ENCODE data around the gene THAP4. TPM values are rescaled to one million over a fixed set of nuclear protein-coding genes. Genes with fewer than 3 reads are reported as not detected.

THAP4 gene
- total RNA-seq, 1 experiment from 2014 or later, result 94.8 TPM

DNA sequence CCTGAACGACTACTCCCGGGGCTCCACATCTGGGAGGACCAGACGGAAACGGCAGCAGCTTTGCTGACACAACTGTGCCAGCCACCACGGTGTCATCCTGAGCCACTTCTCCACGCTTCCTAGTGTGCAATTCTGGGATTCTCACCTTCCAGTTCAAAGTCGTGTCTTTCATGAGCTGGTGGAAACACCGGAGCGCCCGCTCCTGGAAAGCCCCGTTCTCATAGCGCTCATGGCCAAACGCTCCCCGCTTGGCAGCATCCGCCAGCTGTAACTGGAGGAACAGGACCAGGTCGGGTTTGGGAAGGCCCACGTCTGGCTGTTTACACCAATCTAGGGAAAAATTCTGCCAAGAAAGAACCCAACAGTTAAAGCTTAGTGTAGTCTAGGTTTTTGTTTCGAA lies 41.3 kb upstream of the THAP4 start:
- H3K9me3 ChIP-seq (ENCODE audit: insufficient read depth, low read depth), result no peaks in the 10 kb centered on the region
- ChIA-PET CTCF (no interaction called here), POLR2A (ENCODE audit: unreplicated experiment) (interaction anchor here (0.7 kb wide), 1 partner anchor 449 kb away, joined by 6 read pairs; no protein-coding TSS in a partner anchor)
- TF ChIP-seq, protein P1, sequence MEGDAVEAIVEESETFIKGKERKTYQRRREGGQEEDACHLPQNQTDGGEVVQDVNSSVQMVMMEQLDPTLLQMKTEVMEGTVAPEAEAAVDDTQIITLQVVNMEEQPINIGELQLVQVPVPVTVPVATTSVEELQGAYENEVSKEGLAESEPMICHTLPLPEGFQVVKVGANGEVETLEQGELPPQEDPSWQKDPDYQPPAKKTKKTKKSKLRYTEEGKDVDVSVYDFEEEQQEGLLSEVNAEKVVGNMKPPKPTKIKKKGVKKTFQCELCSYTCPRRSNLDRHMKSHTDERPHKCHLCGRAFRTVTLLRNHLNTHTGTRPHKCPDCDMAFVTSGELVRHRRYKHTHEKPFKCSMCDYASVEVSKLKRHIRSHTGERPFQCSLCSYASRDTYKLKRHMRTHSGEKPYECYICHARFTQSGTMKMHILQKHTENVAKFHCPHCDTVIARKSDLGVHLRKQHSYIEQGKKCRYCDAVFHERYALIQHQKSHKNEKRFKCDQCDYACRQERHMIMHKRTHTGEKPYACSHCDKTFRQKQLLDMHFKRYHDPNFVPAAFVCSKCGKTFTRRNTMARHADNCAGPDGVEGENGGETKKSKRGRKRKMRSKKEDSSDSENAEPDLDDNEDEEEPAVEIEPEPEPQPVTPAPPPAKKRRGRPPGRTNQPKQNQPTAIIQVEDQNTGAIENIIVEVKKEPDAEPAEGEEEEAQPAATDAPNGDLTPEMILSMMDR (conservative IDR thresholded peaks at IDR 0.05), result no peak
- TF ChIP-seq EZH2 (IDR thresholded peaks at IDR 0.05; ENCODE audit: low read depth), result no peak
- intact Hi-C loops (cut with micrococcal nuclease; ENCODE audit: unreplicated experiment), result no loop called here
- H3K4me3 ChIP-seq, result no peak overlapping the region
- no peaks in the 10 kb centered on the region for H3K9me2 ChIP-seq (ENCODE audit: insufficient read depth)
- no peak overlapping the region for H3K4me2 ChIP-seq
- H3K4me1 ChIP-seq (replicated peaks; ENCODE audit: insufficient read depth), result 0 out of 2 replicates have a peak, but pooled peaks cover 7% of the 10 kb centered on the region
- H3K36me3 ChIP-seq (ENCODE audit: low read depth), result peaks cover 23% of the 10 kb centered on the region
- H4K20me1 ChIP-seq (ENCODE audit: insufficient read depth), result peaks cover 25% of the 10 kb centered on the region; the same call in 1 of the 2 replicates
- no peak overlapping the region for H2AFZ ChIP-seq
- peaks cover 17% of the 10 kb centered on the region; the same call in 1 of the 2 replicates for H3K79me2 ChIP-seq (ENCODE audit: low read depth)
- BruUV-seq (replicated peaks), result no TSS peak
- H3F3A ChIP-seq (ENCODE audit: insufficient read depth, low read depth), result peaks cover 31% of the 10 kb centered on the region
- H3K27me3 ChIP-seq (ENCODE audit: insufficient read depth, low read depth), result no peaks in the 10 kb centered on the region
- H3K27ac ChIP-seq, result no peak overlapping the region
- no peak for DNase-seq

- Histone ChIP-seq H3K4me2 (no peak overlapping the region), H3K4me3 (no peak overlapping the region), H4K20me1 (ENCODE audit: insufficient read depth) (peaks cover 25% of the 10 kb centered on the region; the same call in 1 of the 2 replicates), H3K9me2 (ENCODE audit: insufficient read depth) (no peaks in the 10 kb centered on the region), H3K27me3 (ENCODE audit: insufficient read depth, low read depth) (no peaks in the 10 kb centered on the region), H3F3A (ENCODE audit: insufficient read depth, low read depth) (peaks cover 35% of the 10 kb centered on the region), H3K4me1 (replicated peaks; ENCODE audit: insufficient read depth) (0 out of 2 replicates have a peak, but pooled peaks cover 7% of the 10 kb centered on the region), H3K79me2 (ENCODE audit: low read depth) (peaks cover 12% of the 10 kb centered on the region; the same call in 1 of the 2 replicates), H3K36me3 (ENCODE audit: low read depth) (peaks cover 23% of the 10 kb centered on the region), H3K9me3 (ENCODE audit: insufficient read depth, low read depth) (no peaks in the 10 kb centered on the region), H2AFZ (no peak overlapping the region), H3K27ac (no peak overlapping the region)
- TF ChIP-seq EZH2 (IDR thresholded peaks at IDR 0.05; ENCODE audit: low read depth), result no peak
- TF ChIP-seq, protein P1 (conservative IDR thresholded peaks at IDR 0.05), result no peak
- CTCF ChIA-PET, result no interaction called here
- intact Hi-C loops (cut with micrococcal nuclease; ENCODE audit: unreplicated experiment), result no loop called here
- no TSS peak for BruUV-seq (replicated peaks)
- POLR2A ChIA-PET (ENCODE audit: unreplicated experiment), result no interaction called here
- no peak for DNase-seq
Measured at GRCh38 chr2:241677392-241677791, 40.4 kb upstream of the THAP4 start.

DNA sequence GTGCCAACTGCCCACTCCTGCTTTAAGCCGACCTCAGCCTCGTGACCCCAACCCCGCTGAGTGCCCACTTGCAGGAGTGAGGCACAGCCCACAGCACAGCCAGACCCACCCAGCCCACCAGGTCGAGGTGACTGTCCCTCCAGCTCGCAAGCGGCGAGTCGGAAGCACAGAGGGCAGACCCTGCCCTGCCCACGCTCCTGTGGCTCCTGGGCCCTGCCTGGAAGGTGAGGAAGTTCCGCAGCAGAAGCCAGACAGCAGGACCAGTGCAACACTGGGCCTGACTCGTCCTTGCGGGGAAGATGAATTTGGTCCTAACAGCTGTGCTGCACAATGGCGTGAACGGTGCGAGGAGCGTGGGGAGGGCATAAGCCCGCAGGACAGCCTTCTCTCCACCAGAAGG lies 39.7 kb upstream of the THAP4 start:
- no TSS peak for BruUV-seq (replicated peaks)
- POLR2A ChIA-PET (ENCODE audit: unreplicated experiment), result no interaction called here
- DNase-seq, result no peak
- Histone ChIP-seq H2AFZ (no peak overlapping the region), H3K36me3 (ENCODE audit: low read depth) (peaks cover 16% of the 10 kb centered on the region), H3K9me2 (ENCODE audit: insufficient read depth) (no peaks in the 10 kb centered on the region), H3K79me2 (ENCODE audit: low read depth) (peaks cover 7% of the 10 kb centered on the region; the same call in 1 of the 2 replicates), H3K9me3 (ENCODE audit: insufficient read depth, low read depth) (no peaks in the 10 kb centered on the region), H3F3A (ENCODE audit: insufficient read depth, low read depth) (peaks cover 34% of the 10 kb centered on the region), H4K20me1 (ENCODE audit: insufficient read depth) (peaks cover 25% of the 10 kb centered on the region; the same call in 1 of the 2 replicates), H3K27ac (no peak overlapping the region), H3K4me1 (replicated peaks; ENCODE audit: insufficient read depth) (0 out of 2 replicates have a peak, but pooled peaks cover 7% of the 10 kb centered on the region), H3K27me3 (ENCODE audit: insufficient read depth, low read depth) (no peaks in the 10 kb centered on the region), H3K4me2 (no peak overlapping the region), H3K4me3 (no peak overlapping the region)
- intact Hi-C loops (cut with micrococcal nuclease; ENCODE audit: unreplicated experiment), result no loop called here
- no peak for TF ChIP-seq EZH2 (IDR thresholded peaks at IDR 0.05; ENCODE audit: low read depth)
- TF ChIP-seq, protein P1 (conservative IDR thresholded peaks at IDR 0.05), result no peak
- CTCF ChIA-PET, result no interaction called here

Measured in PC-9 (cell line).